Mucosa of rectum (tissue), 2 donors: ENCODE results near the gene TMEM217.
A peak's percentile ranks its signal among the peaks of the same experiment; 100 is the strongest.

Experiments
- H3K27ac ChIP-seq, 2 donors: one replicate each; pipeline ENCODE4 v1.7.0; 2013; ENCODE audit warnings: inconsistent platforms in 2 of 2, low read depth in 2 of 2, low read length in 2 of 2
- H3K27me3 ChIP-seq, 2 donors: one replicate each; pipeline ENCODE4 v1.7.0; 2013; ENCODE audit warnings: low read length in 2 of 2; ENCODE audit not compliant: control insufficient read depth in 2 of 2, insufficient read depth in 2 of 2
- H3K36me3 ChIP-seq, 2 donors: one replicate each; pipeline ENCODE4 v1.7.0; 2013; ENCODE audit warnings: low read length in 2 of 2; ENCODE audit not compliant: control insufficient read depth in 2 of 2, insufficient read depth in 2 of 2
- H3K4me1 ChIP-seq, 2 donors: one replicate each; pipeline ENCODE4 v1.7.0; 2013; ENCODE audit warnings: low read length in 2 of 2, mild to moderate bottlenecking in 1 of 2; ENCODE audit not compliant: control insufficient read depth in 2 of 2, insufficient read depth in 2 of 2
- H3K4me3 ChIP-seq, 2 donors: one replicate each; pipeline ENCODE4 v1.7.0; 2013; ENCODE audit warnings: low read length in 2 of 2
- H3K9ac ChIP-seq, 2 donors: one replicate each; pipeline ENCODE4 v1.7.0; 2013; ENCODE audit warnings: low read length in 2 of 2, low read depth in 1 of 2, mild to moderate bottlenecking in 1 of 2
- H3K9me3 ChIP-seq, 2 donors: one replicate each; pipeline ENCODE4 v1.7.0; 2013; ENCODE audit warnings: low read length in 2 of 2; ENCODE audit not compliant: control insufficient read depth in 2 of 2
- donor health status: healthy.
- donor health status: Normal muscosa, but diverticular disease.

TMEM217 gene

DNA sequence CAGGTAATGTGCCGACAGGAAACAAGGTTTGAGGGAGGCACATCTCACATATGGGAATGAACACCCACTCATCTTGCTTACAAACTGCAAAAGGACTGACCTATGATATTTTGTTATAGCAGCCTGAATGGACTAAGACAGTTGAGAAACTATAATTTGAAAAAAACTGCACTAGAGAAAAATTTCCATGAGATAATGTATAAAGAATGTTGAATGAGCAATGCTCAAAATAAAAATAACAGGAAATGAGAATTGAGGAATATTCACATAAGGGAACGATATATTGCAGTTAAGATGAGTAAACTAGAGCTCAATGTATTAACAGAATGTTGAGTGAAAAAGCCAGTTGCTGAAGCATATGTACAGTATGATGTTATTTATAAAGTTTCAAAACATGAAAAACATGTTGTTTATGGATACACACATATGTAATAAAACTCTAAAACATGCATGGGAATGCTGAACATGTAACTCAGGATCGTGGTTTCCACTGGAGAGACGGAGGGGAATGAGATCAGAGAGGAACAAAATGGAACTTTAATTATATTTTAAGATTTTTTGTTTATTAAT is 6.6 kb downstream of the TMEM217 start:
- no peaks in the 10 kb centered on the region for H3K4me1 ChIP-seq
- no peak overlapping the region for H3K9ac ChIP-seq
- H3K9me3 ChIP-seq, result no peaks in the 10 kb centered on the region
- no peaks in the 10 kb centered on the region for H3K36me3 ChIP-seq
- no peak overlapping the region for H3K4me3 ChIP-seq
- H3K27me3 ChIP-seq, result no peaks in the 10 kb centered on the region
- no peak overlapping the region for H3K27ac ChIP-seq

DNA sequence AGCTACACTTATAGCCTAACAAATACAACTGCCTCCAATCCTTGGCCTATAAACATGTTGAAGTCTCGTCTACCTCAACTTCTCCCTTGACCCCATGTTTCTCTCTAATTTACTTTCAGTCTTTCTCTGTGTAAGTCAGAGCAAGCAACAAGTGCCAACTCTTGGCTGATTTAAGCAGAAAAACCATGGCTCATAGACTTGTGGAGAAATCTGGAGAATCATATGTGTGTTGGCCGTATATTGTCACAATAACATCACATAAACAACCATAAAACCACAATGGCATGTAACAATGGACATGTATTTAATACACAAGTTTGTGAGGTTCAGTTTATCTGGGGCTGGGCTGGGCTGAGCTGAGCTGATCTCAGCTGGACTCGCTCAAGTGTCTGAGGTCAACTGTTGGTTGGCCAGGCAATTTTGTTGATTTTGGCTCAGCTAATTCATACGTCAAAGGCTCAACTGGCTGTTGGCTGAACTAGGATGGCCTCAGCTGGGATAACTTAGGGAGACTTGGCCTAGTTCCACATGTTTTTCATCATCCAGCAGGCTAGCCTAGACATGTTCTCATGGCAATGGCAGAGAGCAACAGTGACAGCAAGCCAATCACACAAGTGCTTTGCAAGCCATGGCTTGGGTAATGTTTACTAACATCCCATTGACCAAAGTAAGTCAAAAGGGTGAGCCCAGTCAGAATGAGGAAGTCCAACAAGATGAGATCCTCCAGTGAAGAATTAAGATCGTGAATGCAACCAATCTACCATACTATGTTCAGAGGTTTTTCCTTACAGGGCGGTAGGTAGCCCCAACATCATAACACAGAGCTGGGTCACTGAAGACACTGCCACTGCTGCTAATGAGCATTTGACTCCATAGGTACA is 13.3 kb downstream of the TMEM217 start:
- Histone ChIP-seq H3K4me1 (peaks cover 20 to 25% of the 10 kb centered on the region in 2 donors), H3K36me3 (no peaks in the 10 kb centered on the region), H3K9me3 (no peaks in the 10 kb centered on the region), H3K4me3 (no peak overlapping the region), H3K27me3 (no peaks in the 10 kb centered on the region), H3K27ac (peak overlapping the region; percentile 53 to 72), H3K9ac (no peak overlapping the region)

DNA sequence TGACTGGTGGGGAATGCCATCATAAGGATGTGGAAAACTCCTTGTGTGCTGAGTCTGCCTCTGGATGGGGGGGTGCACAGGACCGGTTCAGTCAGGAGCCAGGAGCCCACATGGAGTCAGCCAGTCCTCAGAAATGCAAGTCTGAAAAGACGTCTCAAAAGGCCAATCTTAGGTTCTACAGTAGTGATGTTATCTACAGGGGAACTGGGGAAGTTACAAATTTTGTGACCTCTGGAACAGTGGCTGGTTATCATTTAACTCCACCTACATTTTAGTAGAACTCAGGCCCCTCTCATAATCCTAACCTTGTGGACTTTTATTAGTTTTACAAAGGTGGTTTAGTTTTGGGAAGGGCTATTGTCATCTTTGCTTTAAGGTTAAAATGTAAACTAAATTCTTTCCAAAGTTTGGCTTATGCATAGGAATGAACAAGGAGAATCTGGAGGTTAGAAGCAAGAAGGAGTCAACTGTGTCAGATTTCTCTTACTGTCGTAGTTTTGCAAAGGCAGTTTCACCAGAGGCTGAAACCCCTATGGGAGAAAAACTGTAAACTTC is 14.1 kb downstream of the TMEM217 start:
- H3K9me3 ChIP-seq, result no peaks in the 10 kb centered on the region
- H3K27ac ChIP-seq, result peak overlapping the region; percentile 53 to 72
- no peaks in the 10 kb centered on the region for H3K36me3 ChIP-seq
- no peak overlapping the region for H3K4me3 ChIP-seq
- H3K9ac ChIP-seq, result peak overlapping the region in 1 of 2 donors; percentile 36
- H3K4me1 ChIP-seq, result peaks cover 20 to 28% of the 10 kb centered on the region in 2 donors
- H3K27me3 ChIP-seq, result no peaks in the 10 kb centered on the region

DNA sequence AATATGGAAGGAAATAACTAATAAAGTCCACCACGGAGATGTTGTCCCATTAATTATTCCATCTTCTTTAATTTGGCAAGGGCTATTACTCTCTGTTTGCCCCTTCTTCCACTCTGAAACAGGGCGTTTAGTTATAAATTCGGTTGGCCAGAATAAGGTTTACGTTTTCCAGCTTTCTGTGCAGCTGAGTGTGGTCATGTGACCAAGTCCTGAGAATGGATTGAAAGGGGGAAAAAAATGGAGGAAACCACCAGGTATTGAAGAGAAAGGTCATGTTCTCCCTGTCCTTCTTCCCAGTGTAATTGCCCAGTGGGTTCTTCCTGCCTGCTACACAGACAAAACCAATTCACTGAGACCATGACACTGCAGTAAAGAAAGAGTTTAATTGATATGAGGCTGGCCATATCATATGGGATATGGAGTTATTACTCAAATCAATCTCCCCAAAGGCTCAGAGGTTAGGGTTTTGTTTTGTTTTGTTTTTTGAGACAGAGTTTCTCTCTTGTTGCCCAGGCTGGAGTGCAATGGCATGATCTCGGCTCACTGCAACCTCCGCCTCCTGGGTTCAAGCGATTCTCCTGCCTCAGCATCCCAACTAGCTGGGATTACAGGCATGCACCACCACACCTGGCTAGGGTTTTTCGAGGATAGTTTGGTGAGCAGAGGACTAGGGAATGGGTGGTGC is 14.7 kb downstream of the TMEM217 start:
- Histone ChIP-seq H3K4me1 (peaks cover 20 to 28% of the 10 kb centered on the region in 2 donors), H3K27ac (peak overlapping the region; percentile 71), H3K4me3 (no peak overlapping the region), H3K9ac (no peak overlapping the region), H3K36me3 (no peaks in the 10 kb centered on the region), H3K27me3 (no peaks in the 10 kb centered on the region), H3K9me3 (no peaks in the 10 kb centered on the region)

DNA sequence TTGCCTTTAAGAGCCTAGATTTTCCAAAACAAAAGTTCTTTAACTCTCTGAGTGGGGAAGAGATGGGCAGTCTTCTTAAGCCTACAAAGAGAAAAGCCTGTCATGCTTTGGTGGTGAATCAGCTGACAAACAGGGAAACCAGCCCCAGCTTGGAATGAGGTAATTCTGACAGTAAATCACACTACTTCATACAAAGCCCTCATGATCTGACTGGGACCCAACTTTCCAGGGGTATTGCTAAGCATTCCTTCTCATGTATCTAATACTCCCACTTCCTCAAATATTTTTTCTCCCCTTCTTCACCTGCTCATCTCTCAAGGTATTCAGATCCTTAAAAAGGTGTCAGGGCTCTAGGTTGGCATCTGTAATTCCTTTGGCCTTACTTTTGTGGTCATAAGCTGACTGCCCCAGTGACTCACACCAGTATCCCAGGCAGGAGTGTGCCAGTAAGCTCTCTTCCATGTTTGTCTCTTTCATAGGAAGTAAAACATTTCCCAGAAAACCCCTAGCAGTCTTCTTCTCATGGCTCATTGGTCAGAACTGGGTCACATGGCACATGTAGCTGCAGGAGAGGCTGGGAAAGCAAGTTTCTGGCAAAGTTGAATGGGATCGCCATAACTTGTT is 15.4 kb downstream of the TMEM217 start:
- H3K9ac ChIP-seq, result no peak overlapping the region
- H3K27ac ChIP-seq, result peak overlapping the region; percentile 71
- H3K27me3 ChIP-seq, result no peaks in the 10 kb centered on the region
- no peaks in the 10 kb centered on the region for H3K9me3 ChIP-seq
- no peak overlapping the region for H3K4me3 ChIP-seq
- H3K4me1 ChIP-seq, result peaks cover 20 to 28% of the 10 kb centered on the region in 2 donors
- no peaks in the 10 kb centered on the region for H3K36me3 ChIP-seq

DNA sequence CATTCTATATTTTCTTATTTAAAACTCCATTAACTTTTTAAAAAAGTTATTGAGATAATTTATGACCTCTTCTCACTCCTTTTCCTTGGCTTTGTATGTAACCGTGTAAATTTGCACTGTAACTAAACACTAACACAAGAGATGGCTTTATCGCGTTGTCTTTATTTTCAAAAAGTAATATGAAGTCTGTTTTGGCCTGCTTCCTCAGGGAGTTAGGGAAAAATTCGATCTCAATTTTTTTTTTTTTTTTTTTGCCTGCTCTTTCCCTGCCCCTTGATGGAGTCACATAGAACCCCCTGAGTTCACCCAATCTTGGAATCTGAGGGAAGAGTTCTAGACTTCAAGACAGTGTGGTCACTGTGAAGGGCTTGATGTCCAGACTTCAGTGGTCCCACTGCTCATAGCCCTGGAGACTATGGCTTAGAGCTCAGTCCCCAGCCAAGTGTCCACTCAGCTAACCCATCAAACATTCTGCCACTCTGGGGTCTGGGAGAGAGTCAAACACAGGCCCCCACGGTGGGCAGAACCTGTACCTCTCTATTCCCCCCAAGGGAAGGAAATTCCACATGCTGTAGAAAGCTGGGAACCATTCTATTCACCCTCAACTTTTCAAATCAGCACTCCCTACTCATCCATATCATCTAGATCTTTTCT is 16.0 kb downstream of the TMEM217 start:
- Histone ChIP-seq H3K4me3 (no peak overlapping the region), H3K27me3 (no peaks in the 10 kb centered on the region), H3K27ac (peak overlapping the region; percentile 71), H3K36me3 (no peaks in the 10 kb centered on the region), H3K9ac (no peak overlapping the region), H3K4me1 (peaks cover 20 to 28% of the 10 kb centered on the region in 2 donors), H3K9me3 (no peaks in the 10 kb centered on the region)

DNA sequence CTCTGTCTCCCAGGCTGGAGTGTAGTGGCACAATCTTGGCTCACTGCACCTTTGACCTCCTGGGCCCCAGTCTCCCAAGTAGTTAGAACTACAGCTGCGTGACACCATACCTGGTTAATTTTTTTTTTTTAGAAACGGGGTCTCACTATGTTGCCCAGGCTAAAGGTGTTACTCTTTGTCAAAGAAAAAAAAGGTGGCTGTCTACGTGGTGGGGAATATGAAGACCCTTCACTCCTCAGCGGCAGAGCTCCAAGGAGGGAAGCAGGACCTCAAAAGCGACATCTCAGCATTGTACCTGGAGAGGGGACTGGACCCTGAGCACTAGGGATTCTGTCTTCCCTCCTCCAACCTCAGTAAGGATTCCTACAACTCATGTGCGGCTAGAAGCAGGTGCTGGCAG is 16.8 kb downstream of the TMEM217 start:
- no peaks in the 10 kb centered on the region for H3K36me3 ChIP-seq
- peaks cover 20 to 28% of the 10 kb centered on the region in 2 donors for H3K4me1 ChIP-seq
- no peaks in the 10 kb centered on the region for H3K27me3 ChIP-seq
- H3K27ac ChIP-seq, result no peak overlapping the region
- no peak overlapping the region for H3K4me3 ChIP-seq
- H3K9me3 ChIP-seq, result no peaks in the 10 kb centered on the region
- H3K9ac ChIP-seq, result no peak overlapping the region

DNA sequence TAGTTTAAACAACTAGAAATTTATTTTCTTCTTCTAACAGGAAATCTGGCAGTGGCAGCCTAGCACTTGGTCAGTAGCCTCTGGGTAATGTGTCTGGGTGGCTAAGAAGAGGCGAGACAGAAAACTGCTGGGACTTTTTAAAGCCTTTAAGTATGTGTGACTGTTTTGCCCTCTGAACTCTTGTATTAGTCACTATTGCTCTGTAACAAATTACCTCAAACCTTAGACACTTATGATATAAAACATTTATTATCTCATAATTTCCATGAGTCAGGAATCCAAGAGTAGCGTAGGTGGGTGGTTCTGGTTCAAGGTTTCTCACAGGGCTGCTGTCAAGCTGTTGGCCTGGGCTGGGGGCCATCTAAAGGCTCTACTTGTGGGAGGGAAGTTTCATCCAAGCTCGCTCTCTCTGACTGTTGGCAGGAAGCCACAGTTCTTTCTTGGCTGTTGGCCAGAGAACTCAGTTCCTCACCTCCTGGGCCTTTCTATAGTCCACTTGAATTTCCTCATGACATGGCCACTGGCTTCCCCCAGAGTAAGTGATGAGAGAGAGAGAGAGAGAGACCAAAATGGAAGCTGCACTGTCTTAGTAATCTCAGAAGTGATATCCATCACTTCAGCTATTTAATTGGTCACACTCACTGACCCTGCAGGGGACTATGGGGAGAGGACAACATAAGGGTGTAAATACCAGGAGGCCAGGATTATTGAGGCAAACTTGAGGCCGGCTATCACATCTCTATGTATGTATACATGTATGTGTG is 17.8 kb downstream of the TMEM217 start:
- no peak overlapping the region for H3K4me3 ChIP-seq
- no peak overlapping the region for H3K9ac ChIP-seq
- no peaks in the 10 kb centered on the region for H3K9me3 ChIP-seq
- peaks cover 16 to 25% of the 10 kb centered on the region in 2 donors for H3K4me1 ChIP-seq
- no peaks in the 10 kb centered on the region for H3K36me3 ChIP-seq
- peak overlapping the region; percentile 67 to 77 for H3K27ac ChIP-seq
- no peaks in the 10 kb centered on the region for H3K27me3 ChIP-seq

DNA sequence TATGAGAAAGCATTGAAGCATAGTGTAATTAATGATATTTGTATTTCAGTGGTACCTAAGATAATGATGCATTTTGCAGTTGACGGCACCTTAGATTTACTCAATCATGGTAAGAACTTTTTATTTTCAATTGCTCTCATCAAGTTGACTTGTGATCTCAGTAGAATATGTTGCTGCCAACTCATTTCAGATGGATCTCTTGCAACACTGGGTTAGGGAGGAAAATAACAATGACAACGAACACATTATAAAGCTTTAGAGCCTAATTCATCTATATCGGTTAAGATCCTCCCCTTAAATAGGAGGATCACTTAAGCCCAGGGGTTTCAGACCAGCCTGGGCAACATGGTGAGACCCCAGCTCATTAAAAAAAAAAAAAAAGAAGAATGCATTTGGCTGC is 18.4 kb downstream of the TMEM217 start:
- Histone ChIP-seq H3K9me3 (no peaks in the 10 kb centered on the region), H3K9ac (no peak overlapping the region), H3K36me3 (no peaks in the 10 kb centered on the region), H3K4me3 (no peak overlapping the region), H3K4me1 (peaks cover 10 to 21% of the 10 kb centered on the region in 2 donors), H3K27ac (peak overlapping the region; percentile 50 to 77), H3K27me3 (no peaks in the 10 kb centered on the region)
